ENCODE results near the gene NFIX. TPM values are rescaled to one million over a fixed set of nuclear protein-coding genes. Genes with fewer than 3 reads are reported as not detected.

Gene NFIX
- total and polyA plus RNA-seq, 9 of the 15 experiments (the other 6 are each of a cell fraction or from before 2014, with no cell fraction given): 0.28 to 26.8 (median 5.4) TPM

- TF ChIP-seq CHD7 (IDR thresholded peaks at IDR 0.05; ENCODE audit: low read depth, low read length) (no peak), TAL1 (IDR thresholded peaks at IDR 0.05) (no peak), GABPB2 (CRISPR knock-in tag; conservative IDR thresholded peaks at IDR 0.05) (no peak), ZNF668 (CRISPR knock-in tag; IDR thresholded peaks at IDR 0.05) (no peak), ETV6 (IDR thresholded peaks at IDR 0.05; ENCODE audit: borderline replicate concordance in 1 of 2, low read depth in 2 of 2, low read length in 1 of 2) (no peak), ETV6 (CRISPR knock-in tag; IDR thresholded peaks at IDR 0.05; ENCODE audit: borderline replicate concordance) (no peak), SMARCC2 (IDR thresholded peaks at IDR 0.05; ENCODE audit: low read depth) (no peak), ZNF766 (CRISPR knock-in tag; conservative IDR thresholded peaks at IDR 0.05) (no peak)
- TF ChIP-seq, protein P1, sequence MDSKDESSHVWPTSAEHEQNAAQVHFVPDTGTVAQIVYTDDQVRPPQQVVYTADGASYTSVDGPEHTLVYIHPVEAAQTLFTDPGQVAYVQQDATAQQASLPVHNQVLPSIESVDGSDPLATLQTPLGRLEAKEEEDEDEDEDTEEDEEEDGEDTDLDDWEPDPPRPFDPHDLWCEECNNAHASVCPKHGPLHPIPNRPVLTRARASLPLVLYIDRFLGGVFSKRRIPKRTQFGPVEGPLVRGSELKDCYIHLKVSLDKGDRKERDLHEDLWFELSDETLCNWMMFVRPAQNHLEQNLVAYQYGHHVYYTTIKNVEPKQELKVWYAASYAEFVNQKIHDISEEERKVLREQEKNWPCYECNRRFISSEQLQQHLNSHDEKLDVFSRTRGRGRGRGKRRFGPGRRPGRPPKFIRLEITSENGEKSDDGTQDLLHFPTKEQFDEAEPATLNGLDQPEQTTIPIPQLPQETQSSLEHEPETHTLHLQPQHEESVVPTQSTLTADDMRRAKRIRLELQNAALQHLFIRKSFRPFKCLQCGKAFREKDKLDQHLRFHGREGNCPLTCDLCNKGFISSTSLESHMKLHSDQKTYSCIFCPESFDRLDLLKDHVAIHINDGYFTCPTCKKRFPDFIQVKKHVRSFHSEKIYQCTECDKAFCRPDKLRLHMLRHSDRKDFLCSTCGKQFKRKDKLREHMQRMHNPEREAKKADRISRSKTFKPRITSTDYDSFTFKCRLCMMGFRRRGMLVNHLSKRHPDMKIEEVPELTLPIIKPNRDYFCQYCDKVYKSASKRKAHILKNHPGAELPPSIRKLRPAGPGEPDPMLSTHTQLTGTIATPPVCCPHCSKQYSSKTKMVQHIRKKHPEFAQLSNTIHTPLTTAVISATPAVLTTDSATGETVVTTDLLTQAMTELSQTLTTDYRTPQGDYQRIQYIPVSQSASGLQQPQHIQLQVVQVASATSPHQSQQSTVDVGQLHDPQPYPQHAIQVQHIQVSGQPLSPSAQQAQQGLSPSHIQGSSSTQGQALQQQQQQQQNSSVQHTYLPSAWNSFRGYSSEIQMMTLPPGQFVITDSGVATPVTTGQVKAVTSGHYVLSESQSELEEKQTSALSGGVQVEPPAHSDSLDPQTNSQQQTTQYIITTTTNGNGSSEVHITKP (IDR thresholded peaks at IDR 0.05; ENCODE audit: partially characterized antibody): no peak
- TF ChIP-seq, protein P2, sequence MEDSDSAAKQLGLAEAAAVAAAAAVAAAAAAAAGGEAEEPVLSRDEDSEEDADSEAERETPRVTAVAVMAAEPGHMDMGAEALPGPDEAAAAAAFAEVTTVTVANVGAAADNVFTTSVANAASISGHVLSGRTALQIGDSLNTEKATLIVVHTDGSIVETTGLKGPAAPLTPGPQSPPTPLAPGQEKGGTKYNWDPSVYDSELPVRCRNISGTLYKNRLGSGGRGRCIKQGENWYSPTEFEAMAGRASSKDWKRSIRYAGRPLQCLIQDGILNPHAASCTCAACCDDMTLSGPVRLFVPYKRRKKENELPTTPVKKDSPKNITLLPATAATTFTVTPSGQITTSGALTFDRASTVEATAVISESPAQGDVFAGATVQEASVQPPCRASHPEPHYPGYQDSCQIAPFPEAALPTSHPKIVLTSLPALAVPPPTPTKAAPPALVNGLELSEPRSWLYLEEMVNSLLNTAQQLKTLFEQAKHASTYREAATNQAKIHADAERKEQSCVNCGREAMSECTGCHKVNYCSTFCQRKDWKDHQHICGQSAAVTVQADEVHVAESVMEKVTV (CRISPR knock-in tag; IDR thresholded peaks at IDR 0.05): no peak
These were observed 8.1 kb upstream of the NFIX start (continued) for GRCh38 chr19:12987190-12987589.
